ENCODE data around the gene FKBP2.

DNA sequence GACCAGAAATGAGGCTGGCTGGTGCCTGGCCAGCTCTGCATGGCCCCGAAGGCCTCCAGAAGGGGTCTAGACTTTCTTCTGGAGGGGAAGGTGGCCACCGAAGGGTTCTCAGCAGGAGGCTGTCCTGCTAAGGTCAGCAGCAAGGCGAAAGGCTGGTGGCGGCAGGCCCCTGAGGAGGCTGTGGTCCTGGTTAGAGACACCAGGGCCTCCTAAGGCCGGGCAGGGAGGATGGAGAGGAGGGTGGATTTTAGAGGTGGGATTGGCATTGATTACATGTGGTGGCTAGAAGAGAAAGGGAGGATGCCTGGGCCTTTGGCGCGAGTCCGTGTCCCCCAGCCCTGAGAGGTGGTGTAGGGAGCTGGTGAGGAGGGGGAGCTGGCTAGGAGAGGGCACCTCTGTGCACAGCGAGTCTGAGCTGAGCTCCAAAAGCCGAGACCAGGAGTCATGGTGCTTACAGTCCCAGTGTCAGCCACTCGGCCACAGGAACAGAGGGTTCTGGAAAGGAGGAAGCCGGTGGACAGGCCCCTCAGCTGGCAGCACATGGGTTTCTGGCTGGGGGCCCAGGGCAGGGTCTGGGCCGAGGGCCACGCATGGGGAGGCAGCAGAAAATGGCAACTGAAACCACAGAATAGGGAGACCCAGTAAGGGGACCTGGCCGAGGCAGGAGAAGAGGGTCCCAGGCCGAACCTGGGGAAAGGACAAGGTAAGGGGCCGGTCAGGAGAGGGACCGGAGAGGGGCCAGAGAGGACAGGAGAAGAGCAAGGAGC is 31.9 kb upstream of the FKBP2 start:
- TF ChIP-seq GATA3 (IDR thresholded peaks at IDR 0.05; ENCODE audit: low read depth, low read length) (no peak), GATA2 (IDR thresholded peaks at IDR 0.05; ENCODE audit: low read depth, low read length) (no peak)
